HG03159 (cell line): ENCODE results near the gene RAI14.

Source experiments
- ATAC-seq: cut with Tn5 transposase; IDR thresholded peaks from one replicate; pipeline ENCODE4 v1.9.1; 2021; ENCODE audit warnings: mild to moderate bottlenecking, moderate library complexity; ENCODE audit not compliant: unreplicated experiment

RAI14 gene

GRCh38 chr5:34674187-34674586 is 18.1 kb downstream of the RAI14 start:
- no peak for ATAC-seq

GRCh38 chr5:34675857-34676256 is 19.7 kb downstream of the RAI14 start:
- no peak for ATAC-seq

- ATAC-seq: no peak
Measured at GRCh38 chr5:34676416-34676815, 20.3 kb downstream of the RAI14 start.

GRCh38 chr5:34677428-34677827 is 21.3 kb downstream of the RAI14 start:
- ATAC-seq: no peak

GRCh38 chr5:34680896-34681295 is 24.8 kb downstream of the RAI14 start:
- no peak for ATAC-seq

- ATAC-seq: no peak
Measured at GRCh38 chr5:34682926-34683623, 26.9 kb downstream of the RAI14 start.

GRCh38 chr5:34684281-34684979 is 28.3 kb downstream of the RAI14 start:
- ATAC-seq: no peak

GRCh38 chr5:34684980-34685352 is 28.8 kb downstream of the RAI14 start:
- no peak for ATAC-seq

GRCh38 chr5:34685485-34686165 is 29.5 kb downstream of the RAI14 start:
- ATAC-seq: no peak

- no peak for ATAC-seq
Measured at GRCh38 chr5:34686762-34687268, 30.7 kb downstream of the RAI14 start.

- ATAC-seq: no peak
Measured at GRCh38 chr5:34687269-34688011, 31.3 kb downstream of the RAI14 start.

- no peak for ATAC-seq
Measured at GRCh38 chr5:34688015-34688810, 32.1 kb downstream of the RAI14 start.

GRCh38 chr5:34690301-34690700 is 34.2 kb downstream of the RAI14 start:
- no peak for ATAC-seq

GRCh38 chr5:34690898-34691297 is 34.8 kb downstream of the RAI14 start:
- no peak for ATAC-seq

- ATAC-seq: no peak
Measured at GRCh38 chr5:34691326-34691725, 35.2 kb downstream of the RAI14 start.

- ATAC-seq: no peak
Measured at GRCh38 chr5:34692786-34693185, 36.7 kb downstream of the RAI14 start.

- no peak for ATAC-seq
Measured at GRCh38 chr5:34694012-34694411, 37.9 kb downstream of the RAI14 start.

- ATAC-seq: no peak
Measured at GRCh38 chr5:34694685-34695084, 38.6 kb downstream of the RAI14 start.

GRCh38 chr5:34695275-34696027 is 39.3 kb downstream of the RAI14 start:
- no peak for ATAC-seq
